Measurements from ENCODE around the gene TRABD2A.

DNA sequence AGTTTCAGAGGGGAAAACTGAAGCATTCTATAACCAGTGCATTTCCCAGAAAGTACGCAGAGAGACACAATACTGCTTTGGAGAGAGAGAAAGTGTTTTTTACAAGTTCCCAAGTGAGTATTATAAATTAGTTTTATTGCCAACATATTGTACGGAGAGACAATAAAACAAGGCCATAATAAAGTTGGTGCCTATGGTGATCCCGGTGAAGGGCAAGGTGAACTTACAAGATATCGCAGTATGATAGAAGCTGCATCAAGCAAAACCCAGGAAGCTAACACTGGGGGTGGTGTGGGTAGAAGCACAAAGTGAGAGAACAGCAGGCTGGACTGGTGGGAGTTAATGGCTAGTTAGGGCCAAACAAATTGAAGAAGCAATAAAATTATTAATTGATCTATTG, 32.1 kb upstream of the TRABD2A start:
- no peak for TF ChIP-seq EZH2 (optimal IDR thresholded peaks at IDR 0.05; ENCODE audit: low read depth, low read length)
- TF ChIP-seq, protein P1, sequence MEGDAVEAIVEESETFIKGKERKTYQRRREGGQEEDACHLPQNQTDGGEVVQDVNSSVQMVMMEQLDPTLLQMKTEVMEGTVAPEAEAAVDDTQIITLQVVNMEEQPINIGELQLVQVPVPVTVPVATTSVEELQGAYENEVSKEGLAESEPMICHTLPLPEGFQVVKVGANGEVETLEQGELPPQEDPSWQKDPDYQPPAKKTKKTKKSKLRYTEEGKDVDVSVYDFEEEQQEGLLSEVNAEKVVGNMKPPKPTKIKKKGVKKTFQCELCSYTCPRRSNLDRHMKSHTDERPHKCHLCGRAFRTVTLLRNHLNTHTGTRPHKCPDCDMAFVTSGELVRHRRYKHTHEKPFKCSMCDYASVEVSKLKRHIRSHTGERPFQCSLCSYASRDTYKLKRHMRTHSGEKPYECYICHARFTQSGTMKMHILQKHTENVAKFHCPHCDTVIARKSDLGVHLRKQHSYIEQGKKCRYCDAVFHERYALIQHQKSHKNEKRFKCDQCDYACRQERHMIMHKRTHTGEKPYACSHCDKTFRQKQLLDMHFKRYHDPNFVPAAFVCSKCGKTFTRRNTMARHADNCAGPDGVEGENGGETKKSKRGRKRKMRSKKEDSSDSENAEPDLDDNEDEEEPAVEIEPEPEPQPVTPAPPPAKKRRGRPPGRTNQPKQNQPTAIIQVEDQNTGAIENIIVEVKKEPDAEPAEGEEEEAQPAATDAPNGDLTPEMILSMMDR (IDR thresholded peaks at IDR 0.05; ENCODE audit: low read length) = no peak
- no peak for TF ChIP-seq EZH2phosphoT487 (IDR thresholded peaks at IDR 0.05; ENCODE audit: low read length)
